Right cardiac atrium (tissue), 5 donors: Measurements from ENCODE around the gene PEX11B. TPM values are rescaled to one million over a fixed set of nuclear protein-coding genes. Genes with fewer than 3 reads are reported as not detected.
"Not testable (repeated sequence)": the region's sequence is repeated elsewhere in the genome, so short reads cannot be mapped to it uniquely, and the experiment has no call there.

ENCODE experiments used
- ATAC-seq, 2 donors: fragments of 200-7000 bp; cut with Tn5 transposase; one replicate each; pipeline versions ENCODE4 v1.8.0 to v1.9.1; 2020; ENCODE audit warnings: moderate library complexity in 2 of 2, mild to moderate bottlenecking in 1 of 2
- DNase-seq, 3 donors: peaks; one replicate each; pipeline ENCODE4 v3.0.0-alpha.2; 2020
- H3K27ac ChIP-seq: one replicate; pipeline ENCODE4 v1.5.1; 2013; ENCODE audit warnings: mild to moderate bottlenecking, low read length, control low read depth, moderate library complexity
- H3K27me3 ChIP-seq: one replicate; pipeline ENCODE4 v1.6.1; 2013; ENCODE audit not compliant: control insufficient read depth, insufficient read depth
- H3K4me1 ChIP-seq: one replicate; pipeline ENCODE4 v1.6.1; 2013; ENCODE audit warnings: low read length; ENCODE audit not compliant: control insufficient read depth, insufficient read depth
- H3K4me3 ChIP-seq: one replicate; pipeline ENCODE4 v1.5.1; 2013; ENCODE audit warnings: low read length, control low read depth
- H3K9me3 ChIP-seq: one replicate; pipeline ENCODE4 v1.6.1; 2013; ENCODE audit warnings: low read length; ENCODE audit not compliant: control insufficient read depth
- WGBS: extraction: QIAGEN DNeasy Blood & Tissue Kit; methylation state at CpG from one replicate; pipeline ENCODE4 v1.1.7; 2013; 5-methylcytosine and 5-hydroxymethylcytosine counted together
- intact Hi-C, 4 donors: fragments of 100-400 bp; cut with DNase I; formaldehyde crosslinking; loops; one replicate each; pipeline versions ENCODE4 v1.11.0 to v1.14.0; 2022 to 2023
- polyA plus RNA-seq: library from polyadenylated mRNA; stranded (reverse); fragments of 200-250 nt; gene quantifications from one replicate; pipeline ENCODE4 v1.2.3, GENCODE V29; 2013
- total RNA-seq, 4 donors: library from RNA; stranded (reverse); fragmentation: NEBNext Ultra II Directional; extraction: Animal tissue kit (Norgen Biotek cat#: 25700); gene quantifications; one replicate each; pipeline ENCODE4 v1.2.1, GENCODE V29; 2021
- donor health status: healthy with polysubstance abuse.
- donor health status: DM: no; HTN: yes; CAD: no.
- donor health status: DM: no; HTN: no; CAD: no.
- donor health status: DM: no; HTN: yes; CAD: no; lungs with severe emphysema.
- donor health status: DM: yes; HTN: yes; CAD: no.

The PEX11B gene
- total and polyA plus RNA-seq, 5 donors: 21.4 to 23.7 (median 22.8) TPM

GRCh38 chr1:145952903-145953302, 34.4 kb upstream of the PEX11B start:
- intact Hi-C loops: no loop called here
- 99% methylated on average over 3 of the region's 3 CpGs for WGBS
- H3K4me3 ChIP-seq: no peak overlapping the region

GRCh38 chr1:145951526-145951925, 33.0 kb upstream of the PEX11B start:
- WGBS: 81% methylated on average over 1 of the region's 1 CpG
- DNase-seq (no peak), ATAC-seq (no peak)
- Histone ChIP-seq H3K27me3 (no peaks in the 10 kb centered on the region), H3K9me3 (no peaks in the 10 kb centered on the region), H3K27ac (no peak overlapping the region), H3K4me3 (no peak overlapping the region), H3K4me1 (peaks cover 2% of the 10 kb centered on the region)
- intact Hi-C loops: no loop called here

More at GRCh38 chr1:145952903-145953302, 34.4 kb upstream of the PEX11B start:
- Histone ChIP-seq H3K27ac (no peak overlapping the region), H3K9me3 (no peaks in the 10 kb centered on the region), H3K27me3 (no peaks in the 10 kb centered on the region), H3K4me1 (peaks cover 2% of the 10 kb centered on the region)
- no peak for DNase-seq
- ATAC-seq: no peak

GRCh38 chr1:145949219-145949618, 30.7 kb upstream of the PEX11B start:
- Histone ChIP-seq H3K27ac (no peak overlapping the region), H3K9me3 (no peaks in the 10 kb centered on the region), H3K4me3 (no peak overlapping the region), H3K4me1 (no peaks in the 10 kb centered on the region), H3K27me3 (no peaks in the 10 kb centered on the region)
- DNase-seq (no peak), ATAC-seq (peak in 1 of 2 donors; percentile 15)
- WGBS: 84% methylated on average over 4 of the region's 4 CpGs
- intact Hi-C loops: no loop called here

GRCh38 chr1:145947551-145947950, 29.0 kb upstream of the PEX11B start:
- no peak for DNase-seq
- Histone ChIP-seq H3K27ac (no peak overlapping the region), H3K4me1 (no peaks in the 10 kb centered on the region), H3K9me3 (no peaks in the 10 kb centered on the region), H3K4me3 (no peak overlapping the region), H3K27me3 (no peaks in the 10 kb centered on the region)
- intact Hi-C loops: no loop called here
- 78% methylated on average over 4 of the region's 4 CpGs for WGBS
- no peak for ATAC-seq

GRCh38 chr1:145946477-145946986, 28.0 kb upstream of the PEX11B start:
- no peak overlapping the region for H3K27ac ChIP-seq
- H3K4me1 ChIP-seq: no peaks in the 10 kb centered on the region
- DNase-seq (no peak), ATAC-seq (no peak)
- no peaks in the 10 kb centered on the region for H3K9me3 ChIP-seq
- WGBS: 91% methylated on average over 4 of the region's 4 CpGs
- intact Hi-C loops: no loop called here
- H3K4me3 ChIP-seq: no peak overlapping the region
- no peaks in the 10 kb centered on the region for H3K27me3 ChIP-seq

GRCh38 chr1:145944532-145944931, 26.0 kb upstream of the PEX11B start:
- Histone ChIP-seq H3K4me3 (no peak overlapping the region), H3K27ac (no peak overlapping the region), H3K9me3 (no peaks in the 10 kb centered on the region), H3K4me1 (no peaks in the 10 kb centered on the region), H3K27me3 (no peaks in the 10 kb centered on the region)
- 86% methylated on average over 3 of the region's 3 CpGs for WGBS
- ATAC-seq (no peak), DNase-seq (no peak)
- intact Hi-C loops: no loop called here

- intact Hi-C loops: no loop called here
- Histone ChIP-seq H3K27me3 (no peaks in the 10 kb centered on the region), H3K9me3 (no peaks in the 10 kb centered on the region), H3K27ac (no peak overlapping the region), H3K4me1 (no peaks in the 10 kb centered on the region), H3K4me3 (no peak overlapping the region)
- no peak for DNase-seq
- ATAC-seq: no peak
- WGBS: 83% methylated on average over 6 of the region's 6 CpGs
These were observed 24.4 kb upstream of the PEX11B start for GRCh38 chr1:145942871-145943270.

- DNase-seq (no peak), ATAC-seq (no peak)
- intact Hi-C loops: no loop called here
- H3K9me3 ChIP-seq: no peaks in the 10 kb centered on the region
- H3K27ac ChIP-seq: no peak overlapping the region
- H3K27me3 ChIP-seq: no peaks in the 10 kb centered on the region
- no peaks in the 10 kb centered on the region for H3K4me1 ChIP-seq
- 84% methylated on average over 4 of the region's 4 CpGs for WGBS
- H3K4me3 ChIP-seq: no peak overlapping the region
These were observed 23.9 kb upstream of the PEX11B start for GRCh38 chr1:145942405-145942804.

- Histone ChIP-seq H3K4me1 (no peaks in the 10 kb centered on the region), H3K9me3 (no peaks in the 10 kb centered on the region), H3K4me3 (no peak overlapping the region), H3K27ac (no peak overlapping the region), H3K27me3 (no peaks in the 10 kb centered on the region)
- DNase-seq (no peak), ATAC-seq (no peak)
- intact Hi-C loops: no loop called here
- 96% methylated on average over 1 of the region's 1 CpG for WGBS
These were observed 18.9 kb upstream of the PEX11B start for GRCh38 chr1:145937436-145937835.

GRCh38 chr1:145936247-145936646, 17.7 kb upstream of the PEX11B start:
- Histone ChIP-seq H3K27ac (no peak overlapping the region), H3K9me3 (no peaks in the 10 kb centered on the region), H3K27me3 (no peaks in the 10 kb centered on the region), H3K4me1 (no peaks in the 10 kb centered on the region), H3K4me3 (no peak overlapping the region)
- 84% methylated on average over 8 of the region's 8 CpGs for WGBS
- no peak for DNase-seq
- ATAC-seq: no peak
- intact Hi-C loops: no loop called here

- Histone ChIP-seq H3K4me3 (no peak overlapping the region), H3K9me3 (no peaks in the 10 kb centered on the region), H3K27ac (no peak overlapping the region), H3K27me3 (no peaks in the 10 kb centered on the region), H3K4me1 (no peaks in the 10 kb centered on the region)
- no peak for ATAC-seq
- intact Hi-C loops: no loop called here
- DNase-seq: no peak
These were observed 17.2 kb upstream of the PEX11B start for GRCh38 chr1:145935708-145936107.

- H3K27me3 ChIP-seq, H3K4me1 ChIP-seq, ATAC-seq, H3K9me3 ChIP-seq, H3K27ac ChIP-seq, DNase-seq, intact Hi-C loops, H3K4me3 ChIP-seq: not testable (repeated sequence)
- WGBS: 36% methylated on average over 9 of the region's 9 CpGs
These were observed 14.0 kb upstream of the PEX11B start for GRCh38 chr1:145932522-145933009.
